A673 (cell line): ENCODE data around the gene PLTP. TPM values are rescaled to one million over a fixed set of nuclear protein-coding genes. Genes with fewer than 3 reads are reported as not detected.

ENCODE experiments used
- BruUV-seq: library from RNA; stranded (reverse); fragments of 400-500 nt; replicated peaks from 2 replicates; lab custom pipeline; 2021; lab: Mats Ljungman, UMichigan
- CTCF ChIA-PET: fragments of 300-600 bp; sonication (Branson Sonifier 250); formaldehyde crosslinking; loops from one replicate; lab custom pipeline; 2022; ENCODE audit warnings: antibody characterized with exemption; lab: Charles Lee
- POLR2A ChIA-PET: fragments of 300-600 bp; sonication (Branson Sonifier 250); formaldehyde crosslinking; loops from one replicate; lab custom pipeline; 2022; ENCODE audit warnings: antibody characterized with exemption; ENCODE audit not compliant: low non-redundant PET; lab: Charles Lee
- DNase-seq: peaks from one replicate; pipeline ENCODE4 v3.0.0-alpha.2; 2015; ENCODE audit warnings: low spot score
- H3K27ac ChIP-seq: fragments of 200-600 bp; sonication (generic); 2 replicates; pipeline ENCODE4 v1.5.1; 2016; ENCODE audit warnings: mixed run types, low read depth, mild to moderate bottlenecking, mixed read lengths, antibody characterized with exemption, low read length; ENCODE audit not compliant: poor library complexity, severe bottlenecking
- H3K27me3 ChIP-seq: fragments of 200-600 bp; sonication (generic); replicated peaks from 2 replicates; pipeline ENCODE4 v1.6.1; 2017; ENCODE audit warnings: mixed run types, low read depth, mild to moderate bottlenecking, mixed read lengths, antibody characterized with exemption, low read length; ENCODE audit not compliant: insufficient read depth, poor library complexity
- H3K36me3 ChIP-seq: fragments of 200-600 bp; sonication (generic); 2 replicates; pipeline ENCODE4 v1.6.1; 2016; ENCODE audit warnings: mixed run types, mild to moderate bottlenecking, mixed read lengths, antibody characterized with exemption, low read length; ENCODE audit not compliant: insufficient read depth, poor library complexity, severe bottlenecking
- H3K4me1 ChIP-seq: fragments of 200-600 bp; sonication (generic); 2 replicates; pipeline ENCODE4 v1.6.1; 2017; ENCODE audit warnings: mixed run types, mild to moderate bottlenecking, mixed read lengths, antibody characterized with exemption, low read length; ENCODE audit not compliant: insufficient read depth, poor library complexity, severe bottlenecking
- H3K4me3 ChIP-seq: fragments of 200-600 bp; sonication (generic); 2 replicates; pipeline ENCODE4 v1.5.1; 2016; ENCODE audit warnings: low read depth, mixed run types, mild to moderate bottlenecking, mixed read lengths, low read length; ENCODE audit not compliant: poor library complexity, severe bottlenecking
- H3K9me3 ChIP-seq: fragments of 200-600 bp; sonication (generic); 2 replicates; pipeline ENCODE4 v1.6.1; 2016; ENCODE audit warnings: mixed run types, low read depth, mild to moderate bottlenecking, mixed read lengths, antibody characterized with exemption, low read length; ENCODE audit not compliant: poor library complexity, severe bottlenecking
- CTCF ChIP-seq: fragments of 300-800, 200-600 bp; sonication (generic); conservative IDR thresholded peaks from 2 replicates; pipeline ENCODE4 v1.5.1; 2017; ENCODE audit warnings: low read depth, mild to moderate bottlenecking, antibody characterized with exemption, low read length, moderate library complexity, mixed read lengths
- EZH2 ChIP-seq: fragments of 200-600 bp; sonication (generic); IDR thresholded peaks from 2 replicates; pipeline ENCODE4 v1.6.1; 2017; ENCODE audit warnings: borderline replicate concordance, low read depth, mild to moderate bottlenecking, mixed read lengths, antibody characterized with exemption, low read length; ENCODE audit not compliant: poor library complexity, severe bottlenecking
- intact Hi-C: fragments of 100-400 bp; cut with micrococcal nuclease; formaldehyde crosslinking; loops from one replicate; pipeline ENCODE4 v1.10.0; 2022; ENCODE audit not compliant: unreplicated experiment
- total RNA-seq: library from RNA; stranded (reverse); gene quantifications from 2 replicates; pipeline ENCODE4 v1.2.3, GENCODE V29; 2021

PLTP gene
- total RNA-seq, 1 experiment from 2014 or later, result 58.3 TPM

GRCh38 chr20:45859916-45860315, 52.0 kb downstream of the PLTP start:
- Histone ChIP-seq H3K27ac (no peak overlapping the region), H3K4me3 (no peak overlapping the region), H3K9me3 (no peaks in the 10 kb centered on the region), H3K4me1 (peaks cover 5% of the 10 kb centered on the region), H3K27me3 (no peaks in the 10 kb centered on the region), H3K36me3 (no peaks in the 10 kb centered on the region)
- POLR2A ChIA-PET, result interaction anchor here (0.5 kb wide), 1 partner anchor 47 kb away, joined by 3 read pairs; the partner anchor contains the start of gene UBE2C
- TF ChIP-seq EZH2 (no peak), CTCF (no peak)
- no TSS peak for BruUV-seq
- intact Hi-C loops, result no loop called here
- no peak for DNase-seq
- CTCF ChIA-PET, result no interaction called here

GRCh38 chr20:45857882-45858216, 54.1 kb downstream of the PLTP start:
- Histone ChIP-seq H3K4me3 (peak overlapping the region; percentile 78), H3K4me1 (peaks cover 5% of the 10 kb centered on the region), H3K36me3 (no peaks in the 10 kb centered on the region), H3K9me3 (no peaks in the 10 kb centered on the region), H3K27ac (no peak overlapping the region), H3K27me3 (no peaks in the 10 kb centered on the region)
- intact Hi-C loops, result no loop called here
- ChIA-PET POLR2A (interaction anchor here (0.5 kb wide), 1 partner anchor 8 kb away, joined by 5 read pairs; no protein-coding TSS in a partner anchor), CTCF (no interaction called here)
- no TSS peak for BruUV-seq
- peak; percentile 29 for DNase-seq
- no peak for TF ChIP-seq EZH2

- TF ChIP-seq EZH2, result no peak
- TF ChIP-seq CTCF, result no peak
- Histone ChIP-seq H3K9me3 (no peaks in the 10 kb centered on the region), H3K36me3 (no peaks in the 10 kb centered on the region), H3K4me3 (peak within 1 kb of the TSS; percentile 78), H3K27me3 (no peaks in the 10 kb centered on the region), H3K27ac (peak within 1 kb of the TSS; percentile 69), H3K4me1 (peaks cover 5% of the 10 kb centered on the region)
- intact Hi-C loops, result no loop called here
- ChIA-PET POLR2A (no interaction called here), CTCF (no interaction called here)
- BruUV-seq, result no TSS peak
- peak; percentile 100 for DNase-seq
Measured at GRCh38 chr20:45857114-45857881, 54.7 kb downstream of the PLTP start, which contains the start of the genes ACOT8 and ZSWIM3. Gene ACOT8, minus strand, starts transcription at chr20:45857392. Its CDS starts 77 bp downstream, at chr20:45857315. Gene ZSWIM3, plus strand, starts transcription at chr20:45857614. Its CDS starts 212 bp downstream, at chr20:45857826.
